ENCODE results near the gene TMSB4X.

The TMSB4X gene

DNA sequence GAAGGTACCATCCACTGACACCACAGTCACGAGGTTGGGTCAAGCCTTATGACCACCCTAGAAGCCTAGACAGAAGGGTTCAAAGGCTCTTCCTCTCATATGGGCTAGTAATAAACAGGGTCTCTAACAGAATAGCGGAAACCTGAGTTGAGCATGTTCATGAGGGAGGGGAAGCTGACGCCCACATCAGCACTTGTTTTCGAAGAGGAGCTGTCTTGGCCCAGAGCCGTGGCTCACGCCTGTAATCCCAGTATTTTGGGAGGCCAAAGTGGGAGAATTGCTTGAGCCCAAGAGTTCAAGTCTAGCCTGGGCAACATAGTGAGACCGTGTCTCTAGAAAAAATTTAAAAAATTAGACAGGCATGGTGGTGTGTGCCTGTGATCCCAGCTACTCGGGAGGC is 21.5 kb upstream of the TMSB4X start:
- no peak overlapping the region for H3K27ac ChIP-seq
- no peaks in the 10 kb centered on the region for H3K27me3 ChIP-seq (ENCODE audit: insufficient read depth, low read depth)
- no peaks in the 10 kb centered on the region for H3K36me3 ChIP-seq (ENCODE audit: insufficient read depth)
- TF ChIP-seq, protein P1, sequence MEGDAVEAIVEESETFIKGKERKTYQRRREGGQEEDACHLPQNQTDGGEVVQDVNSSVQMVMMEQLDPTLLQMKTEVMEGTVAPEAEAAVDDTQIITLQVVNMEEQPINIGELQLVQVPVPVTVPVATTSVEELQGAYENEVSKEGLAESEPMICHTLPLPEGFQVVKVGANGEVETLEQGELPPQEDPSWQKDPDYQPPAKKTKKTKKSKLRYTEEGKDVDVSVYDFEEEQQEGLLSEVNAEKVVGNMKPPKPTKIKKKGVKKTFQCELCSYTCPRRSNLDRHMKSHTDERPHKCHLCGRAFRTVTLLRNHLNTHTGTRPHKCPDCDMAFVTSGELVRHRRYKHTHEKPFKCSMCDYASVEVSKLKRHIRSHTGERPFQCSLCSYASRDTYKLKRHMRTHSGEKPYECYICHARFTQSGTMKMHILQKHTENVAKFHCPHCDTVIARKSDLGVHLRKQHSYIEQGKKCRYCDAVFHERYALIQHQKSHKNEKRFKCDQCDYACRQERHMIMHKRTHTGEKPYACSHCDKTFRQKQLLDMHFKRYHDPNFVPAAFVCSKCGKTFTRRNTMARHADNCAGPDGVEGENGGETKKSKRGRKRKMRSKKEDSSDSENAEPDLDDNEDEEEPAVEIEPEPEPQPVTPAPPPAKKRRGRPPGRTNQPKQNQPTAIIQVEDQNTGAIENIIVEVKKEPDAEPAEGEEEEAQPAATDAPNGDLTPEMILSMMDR (conservative IDR thresholded peaks at IDR 0.05; ENCODE audit: low read depth, low read length) = no peak
- no peak overlapping the region for H3K4me3 ChIP-seq (IDR thresholded peaks at IDR 0.05; ENCODE audit: insufficient read depth, low read depth, low read length)
- no peaks in the 10 kb centered on the region for H4K20me1 ChIP-seq (ENCODE audit: insufficient read depth)
- peaks cover 65% of the 10 kb centered on the region for H3K4me1 ChIP-seq (ENCODE audit: low read depth, poor library complexity, severe bottlenecking)
- H3K9ac ChIP-seq = no peak overlapping the region
- no peak overlapping the region for H3K4me2 ChIP-seq
- H2AFZ ChIP-seq (ENCODE audit: low read depth) = no peak overlapping the region
- no peaks in the 10 kb centered on the region for H3K79me2 ChIP-seq (ENCODE audit: insufficient read depth, low read depth)

DNA sequence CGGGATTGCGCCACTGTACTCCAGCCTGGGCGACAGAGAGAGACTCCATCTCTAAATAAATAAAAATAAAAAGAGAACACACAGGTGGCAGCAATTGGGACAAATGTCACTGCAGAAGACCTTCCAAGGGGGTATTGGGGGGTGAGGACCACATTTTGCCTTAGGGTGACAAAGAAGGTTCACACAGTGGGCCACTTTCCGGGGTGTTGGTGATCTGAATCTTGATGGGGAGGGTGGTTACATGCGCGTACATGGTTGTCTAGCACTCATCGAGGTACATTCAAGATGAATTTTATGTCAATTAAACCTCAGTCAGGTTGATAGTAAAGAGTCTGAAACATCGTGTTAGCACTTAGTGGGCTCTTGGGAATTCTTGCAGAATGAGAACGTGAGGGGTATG is 20.5 kb upstream of the TMSB4X start:
- Histone ChIP-seq H2AFZ (ENCODE audit: low read depth) (no peak overlapping the region), H3K4me2 (no peak overlapping the region), H3K9ac (no peak overlapping the region), H3K4me1 (ENCODE audit: low read depth, poor library complexity, severe bottlenecking) (peaks cover 58% of the 10 kb centered on the region), H4K20me1 (ENCODE audit: insufficient read depth) (no peaks in the 10 kb centered on the region), H3K27me3 (ENCODE audit: insufficient read depth, low read depth) (no peaks in the 10 kb centered on the region), H3K4me3 (IDR thresholded peaks at IDR 0.05; ENCODE audit: insufficient read depth, low read depth, low read length) (no peak overlapping the region), H3K27ac (peak overlapping the region; percentile 96; the same call in 1 of the 2 replicates), H3K36me3 (ENCODE audit: insufficient read depth) (no peaks in the 10 kb centered on the region), H3K79me2 (ENCODE audit: insufficient read depth, low read depth) (no peaks in the 10 kb centered on the region)
- TF ChIP-seq, protein P1 (conservative IDR thresholded peaks at IDR 0.05; ENCODE audit: low read depth, low read length) = no peak

DNA sequence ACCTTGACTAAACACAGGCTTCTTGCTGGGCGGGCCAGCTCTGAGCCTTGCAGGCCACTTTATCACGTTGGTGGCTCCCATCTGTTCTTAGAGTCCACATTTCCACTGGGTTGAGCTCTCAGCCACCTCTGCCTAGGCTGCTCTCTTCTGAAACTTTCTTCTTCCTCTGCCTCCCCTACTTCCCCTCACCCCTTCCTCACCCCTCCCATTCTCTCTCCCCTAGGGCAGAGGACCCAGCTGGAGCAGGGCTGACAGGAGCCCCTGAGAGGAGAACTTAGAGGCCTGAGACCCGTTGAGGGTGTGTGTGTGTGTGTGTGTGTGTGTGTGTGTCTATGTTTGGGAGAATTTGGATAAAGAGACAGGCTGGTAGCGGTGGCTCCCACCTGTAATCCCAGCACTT is 19.9 kb upstream of the TMSB4X start:
- Histone ChIP-seq H3K4me1 (ENCODE audit: low read depth, poor library complexity, severe bottlenecking) (peaks cover 52% of the 10 kb centered on the region), H3K36me3 (ENCODE audit: insufficient read depth) (no peaks in the 10 kb centered on the region), H3K9ac (no peak overlapping the region; the same call in 1 of the 2 replicates), H3K79me2 (ENCODE audit: insufficient read depth, low read depth) (no peaks in the 10 kb centered on the region), H4K20me1 (ENCODE audit: insufficient read depth) (no peaks in the 10 kb centered on the region), H2AFZ (ENCODE audit: low read depth) (no peak overlapping the region; the same call in 1 of the 2 replicates), H3K4me2 (peak overlapping the region; percentile 74), H3K4me3 (IDR thresholded peaks at IDR 0.05; ENCODE audit: insufficient read depth, low read depth, low read length) (no peak overlapping the region), H3K27me3 (ENCODE audit: insufficient read depth, low read depth) (no peaks in the 10 kb centered on the region), H3K27ac (peak overlapping the region; percentile 96)
- TF ChIP-seq, protein P1 (conservative IDR thresholded peaks at IDR 0.05; ENCODE audit: low read depth, low read length) = no peak

DNA sequence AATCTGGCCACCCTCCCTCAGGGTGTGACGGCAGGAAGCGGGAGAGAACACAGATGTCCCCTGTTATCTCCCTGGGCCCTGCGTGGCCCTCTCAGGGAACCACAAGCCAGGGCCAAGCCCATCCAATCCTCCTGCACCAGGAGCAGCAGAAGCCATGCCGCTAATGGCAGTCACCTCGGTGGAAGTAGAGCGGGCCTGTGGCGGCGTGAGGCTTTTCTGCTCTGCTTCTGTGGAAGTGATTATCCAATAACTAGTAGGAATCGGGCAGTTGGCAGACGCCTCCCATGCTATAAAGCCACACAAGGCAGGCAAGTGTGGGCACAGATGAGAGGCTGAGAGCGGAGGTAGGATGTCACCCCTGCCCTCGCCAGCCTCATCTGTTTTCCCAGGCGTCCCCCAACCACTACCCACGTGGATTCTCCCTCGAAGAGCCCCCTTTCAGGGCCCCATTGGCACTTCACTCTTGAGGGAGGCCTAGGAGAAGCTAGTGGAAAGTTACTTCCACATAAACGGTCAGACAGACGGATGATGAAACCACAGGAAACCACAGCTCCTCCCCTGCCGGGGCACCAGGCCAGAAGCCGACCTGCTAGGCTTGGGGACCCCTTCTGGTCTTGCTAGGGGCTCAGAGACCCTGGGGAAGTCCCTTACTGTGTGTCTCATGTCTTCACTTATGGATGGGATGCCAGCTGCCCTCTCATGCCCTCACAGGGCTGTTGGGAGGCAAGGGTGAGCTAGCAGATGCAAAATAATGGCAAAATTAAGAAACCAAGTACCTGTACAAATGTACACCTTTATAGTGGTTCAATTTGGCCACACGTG is 18.8 kb upstream of the TMSB4X start:
- peaks cover 47% of the 10 kb centered on the region for H3K4me1 ChIP-seq (ENCODE audit: low read depth, poor library complexity, severe bottlenecking)
- H3K27ac ChIP-seq = peak overlapping the region; percentile 96
- no peaks in the 10 kb centered on the region for H3K79me2 ChIP-seq (ENCODE audit: insufficient read depth, low read depth)
- peak overlapping the region; percentile 66 for H3K9ac ChIP-seq
- peak overlapping the region; percentile 74 for H3K4me2 ChIP-seq
- H3K4me3 ChIP-seq (IDR thresholded peaks at IDR 0.05; ENCODE audit: insufficient read depth, low read depth, low read length) = no peak overlapping the region
- H3K36me3 ChIP-seq (ENCODE audit: insufficient read depth) = no peaks in the 10 kb centered on the region
- no peaks in the 10 kb centered on the region for H4K20me1 ChIP-seq (ENCODE audit: insufficient read depth)
- H3K27me3 ChIP-seq (ENCODE audit: insufficient read depth, low read depth) = no peaks in the 10 kb centered on the region
- TF ChIP-seq, protein P1 (conservative IDR thresholded peaks at IDR 0.05; ENCODE audit: low read depth, low read length) = no peak
- H2AFZ ChIP-seq (ENCODE audit: low read depth) = peak overlapping the region; percentile 59
